Measurements from ENCODE around the gene IMP3.

IMP3 gene

GRCh38 chr15:75616766-75617165 lies 23.3 kb downstream of the IMP3 start:
- DNase-seq = no peak

GRCh38 chr15:75606711-75607699 lies 33.0 kb downstream of the IMP3 start:
- no peak for DNase-seq

GRCh38 chr15:75606026-75606425 lies 34.0 kb downstream of the IMP3 start:
- DNase-seq = no peak

GRCh38 chr15:75599401-75599800 lies 40.6 kb downstream of the IMP3 start:
- no peak for DNase-seq

- DNase-seq = no peak
Observed at GRCh38 chr15:75598361-75598760, 41.7 kb downstream of the IMP3 start.

- DNase-seq = peak; percentile 55
Observed at GRCh38 chr15:75597667-75598341, 42.2 kb downstream of the IMP3 start.

- DNase-seq = no peak
Observed at GRCh38 chr15:75596703-75597345, 43.2 kb downstream of the IMP3 start.

- DNase-seq = no peak
Observed at GRCh38 chr15:75594276-75594675, 45.7 kb downstream of the IMP3 start.

- no peak for DNase-seq
Observed at GRCh38 chr15:75591655-75592364, 48.2 kb downstream of the IMP3 start.

GRCh38 chr15:75590239-75590638 lies 49.8 kb downstream of the IMP3 start:
- no peak for DNase-seq

Measured in CD4-positive, alpha-beta T cell treated with Interleukin-15 for 1 hour (primary cell).